ENCODE measurements around the gene CCDC85B. TPM values are rescaled to one million over a fixed set of nuclear protein-coding genes. Genes with fewer than 3 reads are reported as not detected.

CCDC85B gene
- total and polyA plus RNA-seq, 2 of the 13 experiments (the other 11 are each of a cell fraction or from before 2014, with no cell fraction given) = 8.2 to 19.5 TPM

DNA sequence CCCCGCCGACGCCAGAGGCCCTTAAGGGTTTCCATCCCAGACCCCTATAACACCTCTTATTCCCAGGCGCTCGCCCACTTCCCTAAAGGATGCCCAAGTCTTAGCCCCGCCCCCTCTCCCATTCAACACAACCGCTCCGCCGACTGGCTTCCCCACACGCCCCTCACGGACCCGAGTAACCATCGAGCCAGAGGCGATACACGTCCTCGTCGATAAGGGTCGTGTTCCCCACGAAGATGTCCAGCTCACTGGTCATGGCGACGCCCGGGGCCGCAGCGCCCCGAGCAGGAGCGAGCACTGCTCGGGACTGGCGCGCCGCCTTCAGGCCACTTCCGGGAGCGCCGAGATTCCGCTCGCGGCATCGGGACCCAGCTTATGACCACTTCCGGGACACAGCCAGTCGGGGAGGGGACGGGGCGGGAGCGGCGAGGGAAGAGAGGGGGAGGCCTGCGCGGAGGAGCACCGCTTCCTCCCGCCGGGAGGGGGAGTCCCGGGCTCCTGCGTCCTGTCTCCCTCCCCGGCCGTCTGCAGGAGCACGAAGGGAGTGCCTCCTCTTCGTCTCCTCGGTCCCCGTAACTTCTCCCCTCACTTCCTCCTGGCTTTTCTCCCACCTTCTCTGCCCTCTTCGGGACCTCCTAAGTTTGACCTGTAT is 2.2 kb upstream of the CCDC85B start, which contains the start of gene FIBP (continued):
- TF ChIP-seq HNRNPH1 (optimal IDR thresholded peaks at IDR 0.05; ENCODE audit: low read depth, low read length) = no peak
- TF ChIP-seq, protein P1, sequence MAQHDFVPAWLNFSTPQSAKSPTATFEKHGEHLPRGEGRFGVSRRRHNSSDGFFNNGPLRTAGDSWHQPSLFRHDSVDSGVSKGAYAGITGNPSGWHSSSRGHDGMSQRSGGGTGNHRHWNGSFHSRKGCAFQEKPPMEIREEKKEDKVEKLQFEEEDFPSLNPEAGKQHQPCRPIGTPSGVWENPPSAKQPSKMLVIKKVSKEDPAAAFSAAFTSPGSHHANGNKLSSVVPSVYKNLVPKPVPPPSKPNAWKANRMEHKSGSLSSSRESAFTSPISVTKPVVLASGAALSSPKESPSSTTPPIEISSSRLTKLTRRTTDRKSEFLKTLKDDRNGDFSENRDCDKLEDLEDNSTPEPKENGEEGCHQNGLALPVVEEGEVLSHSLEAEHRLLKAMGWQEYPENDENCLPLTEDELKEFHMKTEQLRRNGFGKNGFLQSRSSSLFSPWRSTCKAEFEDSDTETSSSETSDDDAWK (CRISPR knock-in tag; IDR thresholded peaks at IDR 0.05) = no peak
- no peak for TF ChIP-seq HNF4A (CRISPR knock-in tag; IDR thresholded peaks at IDR 0.05)
- TF ChIP-seq ZNF24 (IDR thresholded peaks at IDR 0.05) = no peak
- no peak for TF ChIP-seq ZNF232 (CRISPR knock-in tag; IDR thresholded peaks at IDR 0.05; ENCODE audit: borderline replicate concordance)
- TF ChIP-seq FOSL2 (CRISPR knock-in tag; IDR thresholded peaks at IDR 0.05) = peak; percentile 25
- TF ChIP-seq ZFYVE20 (CRISPR knock-in tag; IDR thresholded peaks at IDR 0.05; ENCODE audit: borderline replicate concordance, low read depth) = no peak
- peak; percentile 71 for TF ChIP-seq ZFX (CRISPR knock-in tag; IDR thresholded peaks at IDR 0.05; ENCODE audit: low read depth)
- TF ChIP-seq ZNF546 (CRISPR knock-in tag; conservative IDR thresholded peaks at IDR 0.05) = 0 out of 2 replicates have a peak, but pooled peaks have one; percentile 32
- no peak for TF ChIP-seq SNAPC2 (CRISPR knock-in tag; IDR thresholded peaks at IDR 0.05)
- TF ChIP-seq ZNF646 (CRISPR knock-in tag; IDR thresholded peaks at IDR 0.05) = no peak
- no peak for TF ChIP-seq MZF1 (CRISPR knock-in tag; IDR thresholded peaks at IDR 0.05; ENCODE audit: borderline replicate concordance)
- peak; percentile 71 for TF ChIP-seq DMAP1 (CRISPR knock-in tag; IDR thresholded peaks at IDR 0.05)
- no peak for TF ChIP-seq LCORL (IDR thresholded peaks at IDR 0.05)
- peak; percentile 91 for TF ChIP-seq LCORL (CRISPR knock-in tag; IDR thresholded peaks at IDR 0.05)
- TF ChIP-seq NCOR1 (IDR thresholded peaks at IDR 0.05; ENCODE audit: borderline replicate concordance, low read length) = no peak
- TF ChIP-seq BCL3 (CRISPR knock-in tag; IDR thresholded peaks at IDR 0.05) = no peak
- no peak for TF ChIP-seq ZNF720 (CRISPR knock-in tag; IDR thresholded peaks at IDR 0.05)
- TF ChIP-seq ZBTB39 (CRISPR knock-in tag; IDR thresholded peaks at IDR 0.05) = peak; percentile 90

Data from HepG2 (cell line).